ENCODE measurements around the gene KCNK6. TPM values are rescaled to one million over a fixed set of nuclear protein-coding genes. Genes with fewer than 3 reads are reported as not detected.

KCNK6 gene
- total RNA-seq, 4 donors from 2014 or later, result 0.67 to 4.4 (median 1.2) TPM

DNA sequence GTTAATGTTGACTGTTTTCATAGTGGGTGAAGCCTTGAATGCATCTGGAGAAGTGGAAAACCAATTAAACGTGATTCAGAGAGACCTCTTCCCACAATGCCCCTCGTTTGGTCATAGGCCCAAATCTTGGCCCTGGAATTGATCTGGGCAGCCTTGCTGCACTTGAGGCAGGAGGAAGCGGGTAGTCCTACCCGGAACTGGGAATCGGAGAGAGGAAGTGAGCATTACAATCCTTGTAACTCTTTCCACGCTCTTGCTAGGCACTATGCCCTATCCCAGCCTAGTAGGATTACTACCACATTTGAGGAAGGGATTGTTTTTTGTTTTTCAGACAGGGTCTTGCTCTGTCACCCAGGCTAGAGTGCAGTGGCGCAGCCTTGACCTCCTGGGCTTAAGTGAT lies 3.6 kb downstream of the KCNK6 start:
- intact Hi-C loops (cut with DNase I), result loop anchor here (10.0 kb wide), 1 partner anchor 428 kb away; no protein-coding TSS in a partner anchor

GRCh38 chr19:38324431-38324830 lies 4.8 kb downstream of the KCNK6 start:
- no peak for TF ChIP-seq POLR2A (IDR thresholded peaks at IDR 0.05)
- TF ChIP-seq, protein P1, sequence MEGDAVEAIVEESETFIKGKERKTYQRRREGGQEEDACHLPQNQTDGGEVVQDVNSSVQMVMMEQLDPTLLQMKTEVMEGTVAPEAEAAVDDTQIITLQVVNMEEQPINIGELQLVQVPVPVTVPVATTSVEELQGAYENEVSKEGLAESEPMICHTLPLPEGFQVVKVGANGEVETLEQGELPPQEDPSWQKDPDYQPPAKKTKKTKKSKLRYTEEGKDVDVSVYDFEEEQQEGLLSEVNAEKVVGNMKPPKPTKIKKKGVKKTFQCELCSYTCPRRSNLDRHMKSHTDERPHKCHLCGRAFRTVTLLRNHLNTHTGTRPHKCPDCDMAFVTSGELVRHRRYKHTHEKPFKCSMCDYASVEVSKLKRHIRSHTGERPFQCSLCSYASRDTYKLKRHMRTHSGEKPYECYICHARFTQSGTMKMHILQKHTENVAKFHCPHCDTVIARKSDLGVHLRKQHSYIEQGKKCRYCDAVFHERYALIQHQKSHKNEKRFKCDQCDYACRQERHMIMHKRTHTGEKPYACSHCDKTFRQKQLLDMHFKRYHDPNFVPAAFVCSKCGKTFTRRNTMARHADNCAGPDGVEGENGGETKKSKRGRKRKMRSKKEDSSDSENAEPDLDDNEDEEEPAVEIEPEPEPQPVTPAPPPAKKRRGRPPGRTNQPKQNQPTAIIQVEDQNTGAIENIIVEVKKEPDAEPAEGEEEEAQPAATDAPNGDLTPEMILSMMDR (IDR thresholded peaks at IDR 0.05), result no peak
- 86% methylated on average over 4 of the region's 4 CpGs for WGBS, 2 donors
- H3K36me3 ChIP-seq, result peaks cover 0 to 5% of the 10 kb centered on the region in 2 donors
- H3K27ac ChIP-seq, result no peak overlapping the region
- intact Hi-C loops (cut with DNase I), result loop anchor here (10.0 kb wide), 1 partner anchor 430 kb away; no protein-coding TSS in a partner anchor
- H3K9me3 ChIP-seq, result no peaks in the 10 kb centered on the region
- DNase-seq, result no peak
- peaks cover 0 to 5% of the 10 kb centered on the region in 2 donors for H3K4me1 ChIP-seq
- H3K27me3 ChIP-seq, result no peaks in the 10 kb centered on the region
- no peak overlapping the region for H3K4me3 ChIP-seq (replicated peaks in 1 of 3)

More for the DNA sequence above, 3.6 kb downstream of the KCNK6 start:
- Histone ChIP-seq H3K27ac (no peak overlapping the region), H3K36me3 (peaks cover 0 to 5% of the 10 kb centered on the region in 2 donors), H3K9me3 (no peaks in the 10 kb centered on the region), H3K4me3 (replicated peaks in 1 of 3) (no peak overlapping the region), H3K27me3 (no peaks in the 10 kb centered on the region), H3K4me1 (peaks cover 0 to 11% of the 10 kb centered on the region in 2 donors)
- TF ChIP-seq POLR2A (IDR thresholded peaks at IDR 0.05), result no peak
- WGBS, 2 donors, result 60% methylated on average over 7 of the region's 7 CpGs
- DNase-seq, result no peak

GRCh38 chr19:38326591-38326990 lies 6.9 kb downstream of the KCNK6 start:
- Histone ChIP-seq H3K27me3 (no peaks in the 10 kb centered on the region), H3K36me3 (peaks cover 0 to 5% of the 10 kb centered on the region in 2 donors)
- intact Hi-C loops (cut with DNase I), result loop anchor here (10.0 kb wide), 1 partner anchor 432 kb away; no protein-coding TSS in a partner anchor

GRCh38 chr19:38329651-38330050 lies 10.0 kb downstream of the KCNK6 start:
- WGBS, 2 donors, result 91 to 95% methylated on average over 7 of the region's 7 CpGs
- no peaks in the 10 kb centered on the region for H3K4me1 ChIP-seq
- no peak overlapping the region for H3K27ac ChIP-seq
- no peaks in the 10 kb centered on the region for H3K27me3 ChIP-seq
- intact Hi-C loops (cut with DNase I), result loop anchor here (10.0 kb wide), 1 partner anchor 435 kb away; no protein-coding TSS in a partner anchor
- TF ChIP-seq POLR2A (IDR thresholded peaks at IDR 0.05), result no peak
- TF ChIP-seq, protein P1 (IDR thresholded peaks at IDR 0.05), result no peak
- peaks cover 0 to 5% of the 10 kb centered on the region in 2 donors for H3K36me3 ChIP-seq
- no peak overlapping the region for H3K4me3 ChIP-seq (replicated peaks in 1 of 3)
- H3K9me3 ChIP-seq, result no peaks in the 10 kb centered on the region
- no peak for DNase-seq

More at GRCh38 chr19:38326591-38326990, 6.9 kb downstream of the KCNK6 start:
- Histone ChIP-seq H3K4me3 (replicated peaks in 1 of 3) (no peak overlapping the region), H3K9me3 (no peaks in the 10 kb centered on the region), H3K27ac (no peak overlapping the region), H3K4me1 (no peaks in the 10 kb centered on the region)
- no peak for TF ChIP-seq POLR2A (IDR thresholded peaks at IDR 0.05)
- TF ChIP-seq, protein P1 (IDR thresholded peaks at IDR 0.05), result no peak
- 90 to 91% methylated on average over 8 to 22 of the region's 22 CpGs for WGBS, 2 donors
- no peak for DNase-seq

GRCh38 chr19:38331728-38332127 lies 12.1 kb downstream of the KCNK6 start:
- 83 to 95% methylated on average over 1 of the region's 1 CpG for WGBS, 2 donors
- Histone ChIP-seq H3K27ac (no peak overlapping the region), H3K36me3 (peaks cover 0 to 5% of the 10 kb centered on the region in 2 donors), H3K4me1 (no peaks in the 10 kb centered on the region), H3K4me3 (replicated peaks in 1 of 3) (no peak overlapping the region), H3K27me3 (no peaks in the 10 kb centered on the region), H3K9me3 (no peaks in the 10 kb centered on the region)
- intact Hi-C loops (cut with DNase I), result no loop called here
- no peak for TF ChIP-seq POLR2A (IDR thresholded peaks at IDR 0.05)
- TF ChIP-seq, protein P1 (IDR thresholded peaks at IDR 0.05), result no peak
- DNase-seq, result no peak

Data from thyroid gland (tissue), 4 donors.